ENCODE results near the gene ALDH7A1.

The ALDH7A1 gene

DNA sequence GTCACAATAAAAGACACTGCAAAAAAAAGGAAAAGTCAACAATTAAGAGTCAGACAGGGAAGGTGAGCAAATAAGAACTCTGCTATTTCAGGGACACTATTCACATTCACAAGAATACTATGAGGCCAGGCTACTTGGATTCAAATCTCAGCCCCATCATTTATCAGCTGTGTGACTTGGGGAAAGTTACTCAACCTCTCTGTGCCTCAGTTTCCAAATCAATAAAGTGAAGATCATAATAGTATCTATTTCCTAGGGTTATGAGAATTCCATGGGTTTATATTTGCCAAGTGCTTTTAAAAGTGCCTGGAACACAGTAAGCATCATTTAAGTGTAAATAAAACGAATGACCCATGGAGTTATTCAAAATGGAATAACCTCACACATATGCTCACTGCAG, 56.4 kb downstream of the ALDH7A1 start:
- in situ Hi-C loops (cut with MboI; ENCODE audit: low pct_unique_long_range_greater_than_20kb, low sequenced_read_pairs, unreplicated experiment), result loop anchor here (5.0 kb wide), 1 partner anchor 181 kb away; no protein-coding TSS in a partner anchor
- no peak for DNase-seq (ENCODE audit: low spot score)
- TF ChIP-seq, protein P1, sequence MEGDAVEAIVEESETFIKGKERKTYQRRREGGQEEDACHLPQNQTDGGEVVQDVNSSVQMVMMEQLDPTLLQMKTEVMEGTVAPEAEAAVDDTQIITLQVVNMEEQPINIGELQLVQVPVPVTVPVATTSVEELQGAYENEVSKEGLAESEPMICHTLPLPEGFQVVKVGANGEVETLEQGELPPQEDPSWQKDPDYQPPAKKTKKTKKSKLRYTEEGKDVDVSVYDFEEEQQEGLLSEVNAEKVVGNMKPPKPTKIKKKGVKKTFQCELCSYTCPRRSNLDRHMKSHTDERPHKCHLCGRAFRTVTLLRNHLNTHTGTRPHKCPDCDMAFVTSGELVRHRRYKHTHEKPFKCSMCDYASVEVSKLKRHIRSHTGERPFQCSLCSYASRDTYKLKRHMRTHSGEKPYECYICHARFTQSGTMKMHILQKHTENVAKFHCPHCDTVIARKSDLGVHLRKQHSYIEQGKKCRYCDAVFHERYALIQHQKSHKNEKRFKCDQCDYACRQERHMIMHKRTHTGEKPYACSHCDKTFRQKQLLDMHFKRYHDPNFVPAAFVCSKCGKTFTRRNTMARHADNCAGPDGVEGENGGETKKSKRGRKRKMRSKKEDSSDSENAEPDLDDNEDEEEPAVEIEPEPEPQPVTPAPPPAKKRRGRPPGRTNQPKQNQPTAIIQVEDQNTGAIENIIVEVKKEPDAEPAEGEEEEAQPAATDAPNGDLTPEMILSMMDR (IDR thresholded peaks at IDR 0.05; ENCODE audit: extremely low read depth, insufficient read depth, missing control alignments), result no peak

DNA sequence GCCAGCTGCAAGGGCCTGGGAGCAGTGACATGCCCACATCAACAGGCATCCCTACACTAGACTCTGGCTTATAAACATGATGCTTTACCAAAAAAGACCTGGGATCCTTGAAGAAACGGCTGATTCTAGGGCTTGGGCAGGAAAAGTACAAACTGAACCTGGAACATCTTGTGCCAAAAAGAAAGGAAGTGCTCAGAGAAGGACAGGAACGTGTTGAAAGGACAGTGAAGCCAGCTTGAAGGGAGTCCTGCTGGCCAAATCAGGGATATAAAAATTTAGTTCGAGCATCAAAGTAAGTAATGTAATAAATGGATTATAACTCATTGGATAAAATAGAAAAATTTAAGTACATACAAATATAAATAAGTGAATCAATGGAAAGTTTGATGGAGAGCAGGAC, 58.1 kb downstream of the ALDH7A1 start:
- in situ Hi-C loops (cut with MboI; ENCODE audit: low pct_unique_long_range_greater_than_20kb, low sequenced_read_pairs, unreplicated experiment), result loop anchor here (5.0 kb wide), 1 partner anchor 180 kb away; no protein-coding TSS in a partner anchor
- no peak for DNase-seq (ENCODE audit: low spot score)
- TF ChIP-seq, protein P1 (IDR thresholded peaks at IDR 0.05; ENCODE audit: extremely low read depth, insufficient read depth, missing control alignments), result no peak

DNA sequence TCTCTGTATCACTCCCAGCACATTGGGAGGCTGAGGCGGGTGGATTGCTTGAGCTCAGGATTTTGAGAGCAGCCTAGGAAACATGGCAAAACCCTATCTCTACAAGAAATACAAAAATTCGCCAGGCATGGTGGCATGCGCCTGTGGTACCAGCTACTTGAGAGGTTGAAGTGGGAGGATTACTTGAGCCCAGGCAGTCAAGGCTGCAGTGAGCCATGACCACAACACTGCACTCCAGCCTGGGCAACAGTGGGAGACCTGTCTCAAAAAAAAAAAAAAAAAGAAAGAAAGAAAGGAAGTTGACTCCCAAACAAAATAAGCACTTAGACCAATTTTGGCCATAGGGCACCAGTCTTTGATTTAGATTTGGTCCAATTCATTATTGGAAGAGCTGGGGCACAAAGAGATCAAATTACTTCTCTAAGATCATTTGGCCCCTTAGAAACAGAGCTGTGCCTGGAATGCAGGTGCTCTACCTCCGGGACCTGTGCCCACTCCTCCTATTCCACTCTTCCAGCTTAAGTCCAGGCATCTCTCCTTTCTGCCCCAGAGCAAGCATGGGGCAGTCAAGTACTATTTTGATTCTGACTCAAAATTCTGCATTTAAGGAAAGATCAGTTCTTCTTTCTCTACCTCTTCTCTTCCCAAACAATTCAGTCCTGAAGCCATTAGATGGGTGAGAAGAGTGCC, 59.0 kb downstream of the ALDH7A1 start:
- DNase-seq (ENCODE audit: low spot score), result no peak
- TF ChIP-seq, protein P1 (IDR thresholded peaks at IDR 0.05; ENCODE audit: extremely low read depth, insufficient read depth, missing control alignments), result no peak
- in situ Hi-C loops (cut with MboI; ENCODE audit: low pct_unique_long_range_greater_than_20kb, low sequenced_read_pairs, unreplicated experiment), result loop anchor here (5.0 kb wide), 1 partner anchor 179 kb away; no protein-coding TSS in a partner anchor

DNA sequence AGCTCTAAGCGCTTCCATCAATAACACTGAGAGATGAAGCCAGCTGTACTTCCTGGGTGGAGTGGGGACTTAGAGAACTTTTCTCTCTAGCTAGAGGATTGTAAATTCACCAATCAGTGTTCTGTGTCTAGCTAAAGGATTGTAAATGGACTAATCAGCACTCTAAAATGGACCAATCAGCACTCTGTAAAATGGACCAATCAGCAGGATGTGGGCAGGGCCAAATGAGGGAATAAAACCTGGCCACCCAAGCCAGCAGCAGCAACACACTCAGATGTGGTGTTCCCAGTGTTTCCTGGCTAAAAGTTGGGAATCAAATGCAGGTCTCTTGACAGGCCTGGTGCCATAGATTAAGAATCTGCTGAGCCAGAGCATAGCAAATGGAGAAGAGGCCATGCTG, 60.5 kb downstream of the ALDH7A1 start:
- in situ Hi-C loops (cut with MboI; ENCODE audit: low pct_unique_long_range_greater_than_20kb, low sequenced_read_pairs, unreplicated experiment), result no loop called here
- TF ChIP-seq, protein P1 (IDR thresholded peaks at IDR 0.05; ENCODE audit: extremely low read depth, insufficient read depth, missing control alignments), result no peak
- no peak for DNase-seq (ENCODE audit: low spot score)

DNA sequence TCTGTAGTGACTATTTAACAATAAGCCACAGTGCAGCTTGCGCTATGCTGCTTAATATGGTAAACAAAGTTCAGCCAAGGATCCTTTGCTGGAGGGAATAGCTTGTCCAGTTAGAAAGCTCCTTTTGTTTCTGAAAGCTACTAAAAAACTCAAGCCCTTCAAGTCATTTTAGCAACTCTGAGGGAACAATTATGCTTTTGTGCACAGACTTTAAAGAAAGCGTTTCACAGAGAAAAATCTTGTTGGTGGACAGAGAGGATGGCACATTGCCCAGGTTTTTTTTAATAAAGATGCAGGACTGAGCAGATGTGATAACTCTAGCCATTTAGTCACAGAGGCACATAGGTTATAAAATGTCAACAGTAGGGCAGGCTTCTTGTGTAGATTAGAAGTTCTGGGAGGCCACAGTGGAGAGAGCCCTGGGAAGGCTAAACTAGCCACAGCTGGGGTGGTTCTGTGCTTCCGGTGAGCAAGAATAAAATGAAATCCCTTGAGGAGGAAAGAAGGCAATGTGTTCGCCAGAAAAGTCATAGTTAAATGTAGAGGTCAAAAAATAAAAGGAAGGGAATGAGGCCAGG, 63.4 kb downstream of the ALDH7A1 start:
- in situ Hi-C loops (cut with MboI; ENCODE audit: low pct_unique_long_range_greater_than_20kb, low sequenced_read_pairs, unreplicated experiment), result no loop called here
- DNase-seq (ENCODE audit: low spot score), result no peak

DNA sequence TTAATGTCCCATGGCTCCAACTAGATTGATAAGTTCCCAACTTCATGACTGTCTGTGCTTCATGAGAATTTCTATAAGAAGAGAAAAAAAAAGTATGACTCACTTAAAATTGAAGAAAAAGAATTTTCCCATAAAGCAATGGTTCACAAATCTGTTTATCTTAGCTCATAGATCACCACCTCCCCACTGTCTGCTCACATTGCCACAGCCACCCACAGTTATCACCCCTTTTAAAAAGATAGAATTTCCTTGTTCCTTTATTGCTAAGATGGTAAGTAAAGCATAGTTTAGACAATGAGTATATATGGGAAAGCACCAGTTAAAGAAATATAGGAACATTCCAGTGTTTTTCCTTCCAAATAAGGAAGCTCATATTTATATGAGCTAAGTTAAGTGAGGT, 67.1 kb downstream of the ALDH7A1 start:
- TF ChIP-seq, protein P1 (IDR thresholded peaks at IDR 0.05; ENCODE audit: extremely low read depth, insufficient read depth, missing control alignments), result no peak
- in situ Hi-C loops (cut with MboI; ENCODE audit: low pct_unique_long_range_greater_than_20kb, low sequenced_read_pairs, unreplicated experiment), result no loop called here
- DNase-seq (ENCODE audit: low spot score), result no peak

More for the DNA sequence above, 63.4 kb downstream of the ALDH7A1 start:
- TF ChIP-seq, protein P1 (IDR thresholded peaks at IDR 0.05; ENCODE audit: extremely low read depth, insufficient read depth, missing control alignments), result no peak
